Inflammatory macrophage treated with lipopolysaccharide for 4 hours (primary cell): ENCODE results near the gene EXOSC5.

Source experiments
- DNase-seq: peaks from one replicate; pipeline ENCODE4 v3.0.0-alpha.2; 2020

The EXOSC5 gene

GRCh38 chr19:41339936-41340335 is 57.2 kb downstream of the EXOSC5 start:
- no peak for DNase-seq
